ENCODE results near the gene LYAR. TPM values are rescaled to one million over a fixed set of nuclear protein-coding genes. Genes with fewer than 3 reads are reported as not detected.

The LYAR gene
- total RNA-seq, 1 experiment from 2014 or later: 15.7 TPM

DNA sequence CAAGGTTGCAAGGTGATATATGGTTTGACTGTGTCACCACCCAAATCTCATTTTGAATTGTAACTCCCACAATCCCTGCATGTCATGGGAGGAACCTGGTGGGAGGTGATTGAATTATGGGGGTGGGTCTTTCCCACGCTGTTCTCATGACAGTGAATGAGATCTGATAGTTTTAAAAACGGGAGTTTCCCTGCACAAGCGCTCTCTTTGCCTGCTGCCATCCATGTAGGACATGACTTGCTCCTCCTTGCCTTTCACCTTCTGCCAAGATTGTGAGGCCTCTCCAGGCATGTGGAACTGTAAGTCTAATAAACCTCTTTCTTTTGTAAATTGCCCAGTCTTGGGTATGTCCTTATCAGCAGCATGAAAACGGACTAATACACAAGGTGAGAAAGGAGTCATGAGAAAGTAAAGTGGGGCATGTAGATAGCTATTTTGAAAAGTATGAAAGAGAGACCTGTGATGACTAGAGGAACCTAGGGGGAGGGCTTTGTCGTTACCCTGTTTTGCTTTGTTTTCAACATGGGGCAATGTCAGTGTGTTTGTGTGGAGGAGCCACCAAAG is 6.4 kb upstream of the LYAR start:
- TF ChIP-seq, protein P1, sequence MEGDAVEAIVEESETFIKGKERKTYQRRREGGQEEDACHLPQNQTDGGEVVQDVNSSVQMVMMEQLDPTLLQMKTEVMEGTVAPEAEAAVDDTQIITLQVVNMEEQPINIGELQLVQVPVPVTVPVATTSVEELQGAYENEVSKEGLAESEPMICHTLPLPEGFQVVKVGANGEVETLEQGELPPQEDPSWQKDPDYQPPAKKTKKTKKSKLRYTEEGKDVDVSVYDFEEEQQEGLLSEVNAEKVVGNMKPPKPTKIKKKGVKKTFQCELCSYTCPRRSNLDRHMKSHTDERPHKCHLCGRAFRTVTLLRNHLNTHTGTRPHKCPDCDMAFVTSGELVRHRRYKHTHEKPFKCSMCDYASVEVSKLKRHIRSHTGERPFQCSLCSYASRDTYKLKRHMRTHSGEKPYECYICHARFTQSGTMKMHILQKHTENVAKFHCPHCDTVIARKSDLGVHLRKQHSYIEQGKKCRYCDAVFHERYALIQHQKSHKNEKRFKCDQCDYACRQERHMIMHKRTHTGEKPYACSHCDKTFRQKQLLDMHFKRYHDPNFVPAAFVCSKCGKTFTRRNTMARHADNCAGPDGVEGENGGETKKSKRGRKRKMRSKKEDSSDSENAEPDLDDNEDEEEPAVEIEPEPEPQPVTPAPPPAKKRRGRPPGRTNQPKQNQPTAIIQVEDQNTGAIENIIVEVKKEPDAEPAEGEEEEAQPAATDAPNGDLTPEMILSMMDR (conservative IDR thresholded peaks at IDR 0.05): no peak
- TF ChIP-seq EZH2 (IDR thresholded peaks at IDR 0.05; ENCODE audit: low read depth): no peak
- H3K27ac ChIP-seq: no peak overlapping the region
- no peaks in the 10 kb centered on the region for H3K9me2 ChIP-seq (ENCODE audit: insufficient read depth)
- H4K20me1 ChIP-seq (ENCODE audit: insufficient read depth): no peaks in the 10 kb centered on the region
- ChIA-PET POLR2A (ENCODE audit: unreplicated experiment) (no interaction called here), CTCF (no interaction called here)
- DNase-seq: no peak
- peaks cover 26% of the 10 kb centered on the region for H3K79me2 ChIP-seq (ENCODE audit: low read depth)
- no peaks in the 10 kb centered on the region for H3K36me3 ChIP-seq (ENCODE audit: low read depth)
- no peaks in the 10 kb centered on the region for H3K27me3 ChIP-seq (ENCODE audit: insufficient read depth, low read depth)
- no peaks in the 10 kb centered on the region for H3F3A ChIP-seq (ENCODE audit: insufficient read depth, low read depth)
- intact Hi-C loops (cut with micrococcal nuclease; ENCODE audit: unreplicated experiment): no loop called here
- H3K4me1 ChIP-seq (replicated peaks; ENCODE audit: insufficient read depth): 0 out of 2 replicates have a peak, but pooled peaks cover 2% of the 10 kb centered on the region
- BruUV-seq (replicated peaks): no TSS peak
- no peak overlapping the region for H2AFZ ChIP-seq
- no peaks in the 10 kb centered on the region for H3K9me3 ChIP-seq (ENCODE audit: insufficient read depth, low read depth)
- no peak overlapping the region for H3K4me3 ChIP-seq
- no peak overlapping the region for H3K4me2 ChIP-seq

DNA sequence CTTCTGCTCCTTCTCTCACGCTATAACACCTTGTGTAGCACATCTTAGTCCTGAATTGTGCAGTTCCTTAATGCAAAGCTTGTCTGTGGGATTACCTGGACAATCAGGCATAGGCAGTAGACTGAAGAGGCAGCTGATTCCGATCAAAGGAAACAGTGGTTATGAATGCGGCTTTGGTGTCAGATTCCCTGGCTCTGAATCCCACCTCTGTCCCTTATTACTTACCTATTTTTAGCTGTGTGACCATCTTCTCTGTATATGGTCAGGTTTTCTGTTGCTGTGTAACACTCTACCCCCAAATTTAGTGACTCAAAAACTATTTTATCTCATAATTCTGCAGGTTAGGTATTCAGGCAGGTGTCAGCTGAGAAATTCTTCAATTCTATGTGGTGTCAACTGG is 3.3 kb upstream of the LYAR start:
- BruUV-seq (replicated peaks): no TSS peak
- Histone ChIP-seq H3K36me3 (ENCODE audit: low read depth) (no peaks in the 10 kb centered on the region), H3K27me3 (ENCODE audit: insufficient read depth, low read depth) (no peaks in the 10 kb centered on the region), H3K4me3 (no peak overlapping the region), H2AFZ (no peak overlapping the region), H3K27ac (no peak overlapping the region), H3K4me2 (no peak overlapping the region), H4K20me1 (ENCODE audit: insufficient read depth) (no peaks in the 10 kb centered on the region), H3K9me2 (ENCODE audit: insufficient read depth) (no peaks in the 10 kb centered on the region), H3K9me3 (ENCODE audit: insufficient read depth, low read depth) (no peaks in the 10 kb centered on the region), H3F3A (ENCODE audit: insufficient read depth, low read depth) (no peaks in the 10 kb centered on the region), H3K4me1 (replicated peaks; ENCODE audit: insufficient read depth) (peaks cover 12% of the 10 kb centered on the region), H3K79me2 (ENCODE audit: low read depth) (peaks cover 53% of the 10 kb centered on the region)
- TF ChIP-seq EZH2 (IDR thresholded peaks at IDR 0.05; ENCODE audit: low read depth): no peak
- TF ChIP-seq, protein P1 (conservative IDR thresholded peaks at IDR 0.05): no peak
- no peak for DNase-seq
- ChIA-PET POLR2A (ENCODE audit: unreplicated experiment) (no interaction called here), CTCF (no interaction called here)
- intact Hi-C loops (cut with micrococcal nuclease; ENCODE audit: unreplicated experiment): no loop called here

DNA sequence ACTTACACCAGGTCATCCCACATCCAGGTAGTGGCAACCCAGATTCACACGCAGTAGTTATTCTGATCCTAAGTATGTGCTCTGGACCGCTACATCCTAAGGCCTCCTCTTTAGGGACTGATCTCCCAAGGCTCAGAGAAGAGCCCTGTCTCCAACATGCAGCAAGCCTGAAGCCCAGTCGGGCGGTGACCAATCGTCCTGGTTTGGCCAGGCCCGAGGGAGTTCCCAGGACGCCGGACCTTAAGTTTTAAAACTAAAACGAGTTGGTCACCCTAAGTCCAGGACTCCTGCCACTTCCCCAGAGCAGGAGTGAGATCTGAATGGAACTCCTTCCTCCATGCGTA is 385 bp downstream of the LYAR start:
- peak overlapping the region; percentile 72 for H2AFZ ChIP-seq
- CTCF ChIA-PET: no interaction called here
- peaks cover 12% of the 10 kb centered on the region for H3K4me1 ChIP-seq (replicated peaks; ENCODE audit: insufficient read depth)
- no peaks in the 10 kb centered on the region for H3K9me2 ChIP-seq (ENCODE audit: insufficient read depth)
- H4K20me1 ChIP-seq (ENCODE audit: insufficient read depth): no peaks in the 10 kb centered on the region
- H3K79me2 ChIP-seq (ENCODE audit: low read depth): peaks cover 65% of the 10 kb centered on the region
- peak overlapping the region; percentile 90 for H3K4me2 ChIP-seq
- no peak for DNase-seq
- H3K36me3 ChIP-seq (ENCODE audit: low read depth): no peaks in the 10 kb centered on the region
- H3K4me3 ChIP-seq: peak overlapping the region; percentile 73
- no peaks in the 10 kb centered on the region for H3K9me3 ChIP-seq (ENCODE audit: insufficient read depth, low read depth)
- H3K27me3 ChIP-seq (ENCODE audit: insufficient read depth, low read depth): no peaks in the 10 kb centered on the region
- no peak for TF ChIP-seq EZH2 (IDR thresholded peaks at IDR 0.05; ENCODE audit: low read depth)
- TF ChIP-seq, protein P1 (conservative IDR thresholded peaks at IDR 0.05): no peak
- POLR2A ChIA-PET (ENCODE audit: unreplicated experiment): interaction anchor here (0.6 kb wide), 1 partner anchor 809 kb away, joined by 3 read pairs; no protein-coding TSS in a partner anchor
- H3F3A ChIP-seq (ENCODE audit: insufficient read depth, low read depth): no peaks in the 10 kb centered on the region
- no peak overlapping the region for H3K27ac ChIP-seq
- intact Hi-C loops (cut with micrococcal nuclease; ENCODE audit: unreplicated experiment): no loop called here
- TSS peak; percentile 70 for BruUV-seq (replicated peaks)
